H1 (cell line): ENCODE results near the gene CYB5R3. TPM values are rescaled to one million over a fixed set of nuclear protein-coding genes. Genes with fewer than 3 reads are reported as not detected.

Source experiments
- CTCF ChIA-PET: fragments of 300-600 bp; sonication (Branson Sonifier 250); formaldehyde crosslinking; loops from one replicate; lab custom pipeline; 2021; ENCODE audit not compliant: partially characterized antibody; lab: Charles Lee
- POLR2A ChIA-PET: fragments of 300-600 bp; sonication (Branson Sonifier 250); formaldehyde crosslinking; loops from one replicate; lab custom pipeline; 2021; ENCODE audit warnings: inconsistent platforms; ENCODE audit not compliant: partially characterized antibody; lab: Charles Lee
- DNase-seq, 2 experiments: peaks; one replicate each; pipeline versions ENCODE4 v3.0.0 to v3.0.0-alpha.2; 2010 to 2022; ENCODE audit warnings: low spot score in 2 of 2, low read depth in 1 of 2, mixed read lengths in 1 of 2
- FAIRE-seq: peaks from 2 replicates; lab custom pipeline; 2011; peaks lifted over from hg19 to GRCh38; lab: Jason Lieb, UNC
- H2AFZ ChIP-seq: 2 replicates; pipeline ENCODE4 v1.8.1; 2012; ENCODE audit warnings: low read length, inconsistent platforms
- H2AK5ac ChIP-seq: 2 replicates; pipeline ENCODE4 v1.6.1; 2013; ENCODE audit warnings: low read depth, low read length
- H2BK120ac ChIP-seq: replicated peaks from 2 replicates; pipeline ENCODE3; 2013; ENCODE audit warnings: low read depth, low read length, inconsistent platforms
- H2BK12ac ChIP-seq: 2 replicates; pipeline ENCODE4 v1.6.1; 2013; ENCODE audit warnings: low read depth, low read length
- H2BK15ac ChIP-seq: 2 replicates; pipeline ENCODE4 v1.6.1; 2013; ENCODE audit warnings: low read length
- H2BK20ac ChIP-seq: 2 replicates; pipeline ENCODE4 v1.6.1; 2013; ENCODE audit warnings: low read length
- H2BK5ac ChIP-seq: 2 replicates; pipeline ENCODE4 v1.6.1; 2013; ENCODE audit warnings: low read depth, low read length
- H3K14ac ChIP-seq: 2 replicates; pipeline ENCODE4 v1.6.1; 2013; ENCODE audit warnings: inconsistent platforms; ENCODE audit not compliant: insufficient read length
- H3K18ac ChIP-seq: 2 replicates; pipeline ENCODE4 v1.6.1; 2013; ENCODE audit warnings: low read length; ENCODE audit errors: extremely low read depth
- H3K23ac ChIP-seq: 2 replicates; pipeline ENCODE4 v1.6.1; 2013; ENCODE audit warnings: inconsistent platforms; ENCODE audit not compliant: insufficient read length
- H3K23me2 ChIP-seq: 2 replicates; pipeline ENCODE4 v1.6.1; 2013; ENCODE audit warnings: low read depth, low read length
- H3K27ac ChIP-seq: 2 replicates; pipeline ENCODE4 v1.6.1; 2011; ENCODE audit warnings: low read depth, low read length, inconsistent platforms
- H3K27me3 ChIP-seq, 4 experiments: replicated peaks in 1 of 4; 1 replicate in 1 of 4; 2 replicates in 3 of 4; pipeline versions ENCODE4 v1.6.1 to v1.8.1; 2011 to 2013; ENCODE audit warnings: low read length in 3 of 4, mild to moderate bottlenecking in 3 of 4, inconsistent platforms in 2 of 4, mixed read lengths in 2 of 4, moderate library complexity in 1 of 4; ENCODE audit not compliant: control insufficient read depth in 3 of 4, insufficient read depth in 3 of 4; ENCODE audit errors: extremely low read depth in 1 of 4
- H3K36me3 ChIP-seq, 4 experiments: 2 replicates each; pipeline versions ENCODE4 v1.6.1 to v1.8.1; 2011 to 2013; ENCODE audit warnings: mild to moderate bottlenecking in 4 of 4, low read length in 3 of 4, moderate library complexity in 2 of 4, control low read depth in 1 of 4, inconsistent platforms in 1 of 4; ENCODE audit not compliant: insufficient read depth in 4 of 4, control insufficient read depth in 2 of 4
- H3K4ac ChIP-seq: replicated peaks from 2 replicates; pipeline ENCODE3; 2013; ENCODE audit warnings: low read length, low read depth, mixed read lengths, inconsistent platforms; ENCODE audit not compliant: insufficient read length
- H3K4me1 ChIP-seq, 4 experiments: replicated peaks in 1 of 4; 1 replicate in 1 of 4; 2 replicates in 3 of 4; pipeline versions ENCODE4 v1.6.1 to v1.8.1; 2011 to 2013; ENCODE audit warnings: low read length in 3 of 4, inconsistent platforms in 2 of 4, mixed read lengths in 1 of 4; ENCODE audit not compliant: insufficient read depth in 4 of 4, control insufficient read depth in 3 of 4
- H3K4me2 ChIP-seq, 2 experiments: 2 replicates each; pipeline versions ENCODE4 v1.6.1 to v1.8.1; 2011 to 2013; ENCODE audit warnings: low read depth in 2 of 2, low read length in 2 of 2, control low read depth in 1 of 2, inconsistent platforms in 1 of 2, mild to moderate bottlenecking in 1 of 2; ENCODE audit not compliant: insufficient read depth in 1 of 2
- H3K4me3 ChIP-seq, 4 experiments: fragments of 200-600, 300-600 bp in 1 of 4; sonication (generic), shearing (Covaris generic), sonication (Bioruptor Twin) in 1 of 4; 2 replicates each; pipeline versions ENCODE4 v1.5.1 to v1.8.1; 2011 to 2016; ENCODE audit warnings: low read length in 4 of 4, low read depth in 3 of 4, control low read depth in 2 of 4, inconsistent platforms in 2 of 4, mild to moderate bottlenecking in 2 of 4, mixed read lengths in 1 of 4, moderate library complexity in 1 of 4; ENCODE audit not compliant: insufficient read depth in 2 of 4; ENCODE audit errors: extremely low read depth in 1 of 4
- H3K56ac ChIP-seq: replicated peaks from 2 replicates; pipeline ENCODE3; 2013; ENCODE audit warnings: low read depth, mild to moderate bottlenecking, mixed read lengths, low read length, inconsistent platforms; ENCODE audit not compliant: insufficient read length
- H3K79me1 ChIP-seq: 2 replicates; pipeline ENCODE4 v1.6.1; 2013; ENCODE audit warnings: low read depth, low read length, control low read depth
- H3K79me2 ChIP-seq, 2 experiments: 2 replicates each; pipeline versions ENCODE4 v1.6.1 to v1.8.1; 2012 to 2013; ENCODE audit warnings: low read length in 2 of 2, mild to moderate bottlenecking in 2 of 2, inconsistent platforms in 1 of 2; ENCODE audit not compliant: insufficient read depth in 2 of 2, control insufficient read depth in 1 of 2
- H3K9ac ChIP-seq, 4 experiments: replicated peaks in 1 of 4; 1 replicate in 1 of 4; 2 replicates in 3 of 4; pipeline versions ENCODE4 v1.6.1 to v1.8.1; 2011 to 2013; ENCODE audit warnings: low read depth in 3 of 4, low read length in 3 of 4, control low read depth in 2 of 4, mild to moderate bottlenecking in 2 of 4, moderate library complexity in 2 of 4, inconsistent platforms in 1 of 4; ENCODE audit errors: extremely low read depth in 1 of 4
- H3K9me3 ChIP-seq, 2 experiments: 2 replicates each; pipeline versions ENCODE4 v1.6.1 to v1.8.1; 2012 to 2013; ENCODE audit warnings: mild to moderate bottlenecking in 2 of 2, moderate library complexity in 2 of 2, control low read depth in 1 of 2, inconsistent platforms in 1 of 2, low read depth in 1 of 2, low read length in 1 of 2, mixed read lengths in 1 of 2; ENCODE audit not compliant: insufficient read depth in 2 of 2
- H4K20me1 ChIP-seq, 2 experiments: replicated peaks in 1 of 2; 2 replicates each; pipeline versions ENCODE3 to v1.8.1; 2011 to 2013; ENCODE audit warnings: inconsistent platforms in 2 of 2, low read length in 2 of 2, mild to moderate bottlenecking in 1 of 2; ENCODE audit not compliant: insufficient read depth in 2 of 2, control insufficient read depth in 1 of 2
- H4K5ac ChIP-seq: 2 replicates; pipeline ENCODE4 v1.6.1; 2013; ENCODE audit warnings: low read length, low read depth, mixed read lengths, inconsistent platforms; ENCODE audit not compliant: insufficient read length
- H4K8ac ChIP-seq: 2 replicates; pipeline ENCODE4 v1.8.0; 2013; ENCODE audit warnings: mild to moderate bottlenecking, moderate library complexity, low read length, inconsistent platforms; ENCODE audit not compliant: insufficient read depth; ENCODE audit errors: extremely low read depth
- H4K91ac ChIP-seq: replicated peaks from 2 replicates; pipeline ENCODE3; 2013; ENCODE audit warnings: low read length, mixed read lengths, inconsistent platforms; ENCODE audit not compliant: insufficient read length
- BCL11A ChIP-seq, 2 experiments: IDR thresholded peaks; one replicate each; pipeline ENCODE4 v1.6.1; 2011; ENCODE audit warnings: low read depth in 2 of 2, low read length in 2 of 2, mild to moderate bottlenecking in 2 of 2
- CBX8 ChIP-seq: fragments of 300-800, 300-1000 bp; sonication (generic); IDR thresholded peaks from 2 replicates; pipeline ENCODE4 v1.7.1; 2016; ENCODE audit warnings: low read depth, low read length, borderline replicate concordance
- EGR1 ChIP-seq: IDR thresholded peaks from 2 replicates; pipeline ENCODE4 v1.6.1; 2011; ENCODE audit warnings: low read depth, low read length, borderline replicate concordance
- EP300 ChIP-seq, 2 experiments: IDR thresholded peaks; 1 replicate in 1 of 2; 2 replicates in 1 of 2; pipeline ENCODE4 v1.6.1; 2011 to 2012; ENCODE audit warnings: low read depth in 2 of 2, low read length in 2 of 2, mild to moderate bottlenecking in 2 of 2, borderline replicate concordance in 1 of 2, inconsistent platforms in 1 of 2, moderate library complexity in 1 of 2
- EZH2 ChIP-seq: fragments of 200-600 bp; sonication (generic); IDR thresholded peaks from 2 replicates; pipeline ENCODE4 v1.7.1; 2012; ENCODE audit warnings: low read depth, mild to moderate bottlenecking, moderate library complexity, low read length, inconsistent platforms; ENCODE audit not compliant: severe bottlenecking
- HDAC6 ChIP-seq: IDR thresholded peaks from one replicate; pipeline ENCODE4 v1.7.1; 2012; ENCODE audit warnings: low read depth, mild to moderate bottlenecking, inconsistent platforms, low read length, moderate library complexity
- PHF8 ChIP-seq: fragments of 200-600 bp; sonication (generic); conservative IDR thresholded peaks from 2 replicates; pipeline ENCODE4 v1.7.1; 2012; ENCODE audit warnings: low read depth, mild to moderate bottlenecking, inconsistent platforms, low read length, moderate library complexity
- RAD21 ChIP-seq, 2 experiments: IDR thresholded peaks in 1 of 2; conservative IDR thresholded peaks in 1 of 2; 2 replicates each; pipeline ENCODE4 v1.6.1; 2011; ENCODE audit warnings: low read depth in 2 of 2, low read length in 2 of 2, improper control_type of control experiment in 1 of 2, inconsistent platforms in 1 of 2, mild to moderate bottlenecking in 1 of 2, moderate library complexity in 1 of 2
- RXRA ChIP-seq: IDR thresholded peaks from 2 replicates; pipeline ENCODE4 v1.6.1; 2011; ENCODE audit warnings: low read depth, mild to moderate bottlenecking, low read length, moderate library complexity; ENCODE audit not compliant: insufficient read depth
- TBP ChIP-seq: IDR thresholded peaks from 2 replicates; pipeline ENCODE4 v1.6.1; 2011; ENCODE audit warnings: low read depth, low read length, improper control_type of control experiment
- WGBS, 2 experiments: shearing (Covaris generic) in 1 of 2; methylation state at CpG; one replicate each; pipeline versions ENCODE4 v1.1.6 to v1.1.7; 2013 to 2015; ENCODE audit warnings: low lambda C conversion rate in 2 of 2, mixed read lengths in 2 of 2, inconsistent platforms in 1 of 2, low coverage in 1 of 2, missing lambda C conversion rate in 1 of 2; ENCODE audit not compliant: insufficient replicate concordance in 2 of 2, insufficient coverage in 1 of 2, insufficient read length in 1 of 2; ENCODE audit errors: extremely low coverage in 1 of 2, missing lambda C conversion rate in 1 of 2; 5-methylcytosine and 5-hydroxymethylcytosine counted together
- polyA plus RNA-seq, 7 experiments: library from polyadenylated mRNA; depleted of rRNA in 3 of 7; stranded (reverse) in 5 of 7; unstranded in 2 of 7; fragments of >200 nt in 5 of 7; fragments of 200-250 nt in 2 of 7; gene quantifications; 1 replicate in 5 of 7; 2 replicates in 1 of 7; 4 replicates in 1 of 7; pipeline versions ENCODE4 v1.2.1 to v1.2.3, GENCODE V29; 2011 to 2013; ENCODE audit warnings: missing spikeins in 2 of 7, mixed read lengths in 2 of 7
- total RNA-seq: library from RNA; stranded (reverse); fragmentation: NEBNext Ultra II Directional; extraction: Animal tissue kit (Norgen Biotek cat#: 25700); gene quantifications from 2 replicates; pipeline ENCODE4 v1.2.1, GENCODE V29; 2021

Gene CYB5R3
- total and polyA plus RNA-seq, 2 of the 8 experiments (the other 6 are each of a cell fraction or from before 2014, with no cell fraction given) = 75.3 to 113 TPM

DNA sequence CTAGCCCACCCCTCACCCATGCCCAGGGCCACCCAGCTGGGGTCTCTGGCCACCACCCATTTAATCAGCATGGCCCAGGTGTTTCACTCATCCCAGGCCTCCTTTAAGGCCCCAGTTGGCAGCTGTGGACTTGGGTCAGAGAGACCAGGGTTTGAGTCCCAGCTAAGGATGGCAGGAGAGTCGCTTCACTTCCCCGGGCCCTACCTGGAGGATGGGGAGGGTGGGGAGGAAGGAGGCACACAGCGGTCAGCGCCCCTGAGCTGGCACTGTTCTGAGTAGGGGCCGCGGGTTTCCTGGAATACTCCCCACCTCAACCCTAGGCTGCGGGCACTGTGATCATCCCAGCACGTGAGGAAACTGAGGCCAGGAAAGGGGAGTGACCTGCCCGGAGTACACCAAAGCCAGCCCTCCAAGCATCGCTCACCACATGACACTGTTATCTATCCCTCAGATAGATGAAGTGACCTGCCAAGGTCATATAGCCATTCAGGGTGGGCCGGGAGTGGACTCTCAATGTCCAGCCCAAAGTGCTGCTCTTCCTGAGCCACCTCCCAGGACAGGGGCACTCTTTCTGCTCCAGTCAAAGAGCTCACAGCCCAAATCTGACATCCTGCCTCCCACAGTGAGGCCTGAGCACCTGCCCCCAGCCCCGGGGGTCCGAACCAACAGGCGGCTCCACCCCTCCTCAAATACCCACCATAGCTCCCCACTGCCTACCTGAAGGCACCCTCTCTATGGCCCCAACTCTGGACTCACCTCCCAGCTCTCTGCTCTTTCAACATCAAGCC lies 5.4 kb downstream of the CYB5R3 start:
- H4K20me1 ChIP-seq = peaks cover 9 to 10% of the 10 kb centered on the region in 2 experiments
- no peak for DNase-seq
- no peak overlapping the region for H4K8ac ChIP-seq
- TF ChIP-seq EGR1 = no peak
- TF ChIP-seq BCL11A (IDR thresholded peaks at IDR 0.05; ENCODE audit: low read depth in 2 of 2, low read length in 2 of 2) = no peak
- no peak for TF ChIP-seq HDAC6
- TF ChIP-seq RAD21 (IDR thresholded peaks at IDR 0.05 in 1 of 2, conservative IDR thresholded peaks at IDR 0.05 in 1 of 2; ENCODE audit: low read depth in 2 of 2, low read length in 2 of 2) = no peak
- no peak for TF ChIP-seq PHF8
- TF ChIP-seq EP300 (IDR thresholded peaks at IDR 0.05; ENCODE audit: borderline replicate concordance in 1 of 2, low read depth in 2 of 2, low read length in 2 of 2) = no peak
- no peak for TF ChIP-seq RXRA
- no peak for TF ChIP-seq CBX8
- no peak for TF ChIP-seq TBP
- TF ChIP-seq EZH2 = no peak

More for the DNA sequence above, 5.4 kb downstream of the CYB5R3 start:
- WGBS, 2 experiments = 94% methylated on average over 12 of the region's 14 CpGs; no CpG with 5 or more reads in 1 of the 2 experiments
- Histone ChIP-seq H3K56ac (no peak overlapping the region), H3K4ac (peak overlapping the region; percentile 72), H2BK15ac (no peak overlapping the region), H2BK20ac (no peak overlapping the region), H3K27ac (peak overlapping the region; percentile 25; the same call in 1 of the 2 replicates), H3K79me2 (peaks cover 0 to 41% of the 10 kb centered on the region in 2 experiments; a peak in 2 of 4 replicates), H2BK5ac (no peak overlapping the region; the same call in 1 of the 2 replicates), H3K36me3 (no peaks in the 10 kb centered on the region), H3K23ac (no peak overlapping the region), H2AFZ (no peak overlapping the region), H2BK120ac (no peak overlapping the region), H3K4me2 (no peak overlapping the region), H4K5ac (no peak overlapping the region), H3K9ac (no peak overlapping the region), H3K4me3 (no peak overlapping the region), H3K18ac (no peak overlapping the region; the same call in none of the 2 replicates), H2AK5ac (peak overlapping the region; percentile 39; the same call in 1 of the 2 replicates), H3K27me3 (peaks cover 0 to 2% (median 0%) of the 10 kb centered on the region in 4 experiments; a peak in 1 of 7 replicates), H3K9me3 (no peaks in the 10 kb centered on the region), H3K14ac (no peak overlapping the region), H3K4me1 (peaks cover 7 to 29% (median 21%) of the 10 kb centered on the region in 4 experiments), H3K23me2 (peaks cover 5% of the 10 kb centered on the region), H4K91ac (no peak overlapping the region), H2BK12ac (0 out of 2 replicates have a peak overlapping the region, but pooled peaks have one; percentile 17), H3K79me1 (peaks cover 23% of the 10 kb centered on the region)
- ChIA-PET CTCF (interaction anchor here (0.5 to 1.9 kb wide), 9 partner anchors 12 to 626 kb away, joined by 3 to 10 read pairs (median 3); no protein-coding TSS in a partner anchor), POLR2A (interaction anchor here (0.7 to 4.6 kb wide), 5 partner anchors 10 to 142 kb away, joined by 3 to 39 read pairs (median 3); partner anchors contain the start of gene POLDIP3)
- FAIRE-seq = no peak
